HG02938 (cell line): ENCODE measurements around the gene ENO4.

Source experiments
- ATAC-seq: cut with Tn5 transposase; IDR thresholded peaks from one replicate; pipeline ENCODE4 v1.9.1; 2021; ENCODE audit warnings: mild to moderate bottlenecking, moderate library complexity; ENCODE audit not compliant: unreplicated experiment

Gene ENO4

GRCh38 chr10:116829711-116830110, 19.6 kb upstream of the ENO4 start:
- no peak for ATAC-seq

- no peak for ATAC-seq
These were observed 18.2 kb upstream of the ENO4 start for GRCh38 chr10:116831086-116831485.

- no peak for ATAC-seq
These were observed 17.5 kb upstream of the ENO4 start for GRCh38 chr10:116831790-116832189.

GRCh38 chr10:116833986-116834985, 15.0 kb upstream of the ENO4 start:
- ATAC-seq, result no peak

- ATAC-seq, result no peak
These were observed 13.6 kb upstream of the ENO4 start for GRCh38 chr10:116835658-116836057.

GRCh38 chr10:116836083-116836482, 13.2 kb upstream of the ENO4 start:
- no peak for ATAC-seq

GRCh38 chr10:116836902-116837523, 12.3 kb upstream of the ENO4 start:
- ATAC-seq, result no peak

GRCh38 chr10:116838143-116838725, 11.1 kb upstream of the ENO4 start:
- peak; percentile 72 for ATAC-seq

GRCh38 chr10:116840389-116841075, 8.8 kb upstream of the ENO4 start:
- no peak for ATAC-seq

GRCh38 chr10:116845823-116846222, 3.5 kb upstream of the ENO4 start:
- no peak for ATAC-seq

GRCh38 chr10:116848032-116848943, 1.0 kb upstream of the ENO4 start:
- ATAC-seq, result peak; percentile 73

GRCh38 chr10:116848944-116849247, 403 bp upstream of the ENO4 start:
- no peak for ATAC-seq

- no peak for ATAC-seq
These were observed 836 bp downstream of the ENO4 start for GRCh38 chr10:116850058-116850611.

- ATAC-seq, result no peak
These were observed 2.9 kb downstream of the ENO4 start for GRCh38 chr10:116852246-116852645.

- no peak for ATAC-seq
These were observed 4.0 kb downstream of the ENO4 start for GRCh38 chr10:116853287-116853686.

- ATAC-seq, result no peak
These were observed 4.4 kb downstream of the ENO4 start for GRCh38 chr10:116853701-116854100.

- no peak for ATAC-seq
These were observed 7.9 kb downstream of the ENO4 start for GRCh38 chr10:116857156-116857555.

- no peak for ATAC-seq
These were observed 12.5 kb downstream of the ENO4 start for GRCh38 chr10:116861796-116862195.

- ATAC-seq, result no peak
These were observed 15.1 kb downstream of the ENO4 start for GRCh38 chr10:116864436-116864835.

GRCh38 chr10:116866066-116866465, 16.8 kb downstream of the ENO4 start:
- ATAC-seq, result no peak
